Hepatocyte (in vitro differentiated cells): ENCODE data around the gene WNT8B. TPM values are rescaled to one million over a fixed set of nuclear protein-coding genes. Genes with fewer than 3 reads are reported as not detected.

Experiments used
- DNase-seq: peaks from one replicate; pipeline ENCODE4 v3.0.0-alpha.2; 2016; ENCODE audit warnings: low spot score
- H2AFZ ChIP-seq: fragments of 200-600 bp; sonication (generic); 2 replicates; pipeline ENCODE4 v1.6.0; 2016; ENCODE audit warnings: antibody characterized with exemption, mild to moderate bottlenecking
- H3K27ac ChIP-seq: fragments of 200-600 bp; sonication (generic); 2 replicates; pipeline ENCODE4 v1.5.1; 2016; ENCODE audit warnings: mild to moderate bottlenecking
- H3K27me3 ChIP-seq: fragments of 200-600 bp; sonication (generic); 2 replicates; pipeline ENCODE4 v1.6.1; 2016
- H3K36me3 ChIP-seq: fragments of 200-600 bp; sonication (generic); replicated peaks from 2 replicates; pipeline ENCODE4 v1.5.1; 2016; ENCODE audit warnings: low read depth; ENCODE audit not compliant: insufficient read depth
- H3K4me1 ChIP-seq: fragments of 200-600 bp; sonication (generic); 2 replicates; pipeline ENCODE4 v1.5.1; 2016; ENCODE audit warnings: mild to moderate bottlenecking, moderate library complexity; ENCODE audit not compliant: insufficient read depth
- H3K4me2 ChIP-seq: fragments of 200-600 bp; sonication (generic); 2 replicates; pipeline ENCODE4 v1.6.0; 2016
- H3K4me3 ChIP-seq: fragments of 200-600 bp; sonication (generic); 2 replicates; pipeline ENCODE4 v1.5.1; 2016; ENCODE audit warnings: mild to moderate bottlenecking
- H3K79me2 ChIP-seq: fragments of 200-600 bp; sonication (generic); 2 replicates; pipeline ENCODE4 v1.6.0; 2017; ENCODE audit warnings: mild to moderate bottlenecking
- H3K9me2 ChIP-seq: fragments of 200-600 bp; sonication (generic); replicated peaks from 2 replicates; pipeline ENCODE4 v1.6.0; 2017; ENCODE audit warnings: mild to moderate bottlenecking; ENCODE audit not compliant: insufficient read depth
- H3K9me3 ChIP-seq: fragments of 200-600 bp; sonication (generic); 2 replicates; pipeline ENCODE4 v1.5.1; 2016; ENCODE audit warnings: low read depth, mild to moderate bottlenecking
- H4K20me1 ChIP-seq: fragments of 200-600 bp; sonication (generic); 2 replicates; pipeline ENCODE4 v1.6.0; 2016; ENCODE audit warnings: mild to moderate bottlenecking; ENCODE audit not compliant: insufficient read depth, poor library complexity, severe bottlenecking
- EZH2 ChIP-seq: fragments of 200-600 bp; sonication (generic); IDR thresholded peaks from 2 replicates; pipeline ENCODE4 v1.6.1; 2016; ENCODE audit warnings: antibody characterized with exemption, mild to moderate bottlenecking, borderline replicate concordance
- EZH2phosphoT487 ChIP-seq: fragments of 200-600 bp; sonication (generic); IDR thresholded peaks from one replicate; pipeline ENCODE4 v1.6.1; 2018; ENCODE audit warnings: antibody characterized with exemption, mild to moderate bottlenecking, low read depth, moderate library complexity; ENCODE audit not compliant: unreplicated experiment, severe bottlenecking
- WGBS: methylation state at CpG from one replicate; pipeline ENCODE4 v1.1.6; 2016; ENCODE audit warnings: low lambda C conversion rate; ENCODE audit errors: missing lambda C conversion rate; 5-methylcytosine and 5-hydroxymethylcytosine counted together
- polyA plus RNA-seq: library from polyadenylated mRNA; unstranded; fragments of >200 nt; fragmentation: Nextera tagmentation; extraction: Ambion mirVana; gene quantifications from 2 replicates; pipeline ENCODE4 v1.2.1, GENCODE V29; 2016
- total RNA-seq: library from RNA; depleted of rRNA; stranded (reverse); fragments of >200 nt; gene quantifications from 2 replicates; pipeline ENCODE4 v1.2.3, GENCODE V29; 2014
- TF ChIP-seq, protein P1 (sequence below): fragments of 200-600 bp; sonication (generic); IDR thresholded peaks from 2 replicates; pipeline ENCODE4 v1.5.1; 2016; ENCODE audit warnings: antibody characterized with exemption, mild to moderate bottlenecking; ENCODE audit not compliant: poor library complexity

Gene WNT8B
- total and polyA plus RNA-seq, 2 experiments from 2014 or later: not detected

GRCh38 chr10:100519311-100520051 is 56.7 kb downstream of the WNT8B start, which contains the start of gene SEC31B:
Gene SEC31B, minus strand, starts transcription at chr10:100519861. Its CDS starts 2,909 bp downstream, at chr10:100516952.
- Histone ChIP-seq H3K4me2 (peak within 1 kb of the TSS; percentile 99), H3K9me2 (no peaks in the 10 kb centered on the region), H3K36me3 (no peaks in the 10 kb centered on the region), H3K9me3 (no peaks in the 10 kb centered on the region), H3K4me1 (peaks cover 9% of the 10 kb centered on the region), H3K4me3 (peak within 1 kb of the TSS; percentile 36), H4K20me1 (no peaks in the 10 kb centered on the region), H2AFZ (peak within 1 kb of the TSS; percentile 60), H3K79me2 (no peaks in the 10 kb centered on the region), H3K27me3 (peaks cover 18% of the 10 kb centered on the region), H3K27ac (no peak within 1 kb of the TSS)
- TF ChIP-seq EZH2phosphoT487 (no peak), EZH2 (peak; percentile 57)
- WGBS: 2% methylated on average over 72 of the region's 72 CpGs
- DNase-seq: peak; percentile 66

GRCh38 chr10:100520811-100521210 is 58.0 kb downstream of the WNT8B start:
- no peaks in the 10 kb centered on the region for H3K79me2 ChIP-seq
- no peak overlapping the region for H2AFZ ChIP-seq
- TF ChIP-seq, protein P1, sequence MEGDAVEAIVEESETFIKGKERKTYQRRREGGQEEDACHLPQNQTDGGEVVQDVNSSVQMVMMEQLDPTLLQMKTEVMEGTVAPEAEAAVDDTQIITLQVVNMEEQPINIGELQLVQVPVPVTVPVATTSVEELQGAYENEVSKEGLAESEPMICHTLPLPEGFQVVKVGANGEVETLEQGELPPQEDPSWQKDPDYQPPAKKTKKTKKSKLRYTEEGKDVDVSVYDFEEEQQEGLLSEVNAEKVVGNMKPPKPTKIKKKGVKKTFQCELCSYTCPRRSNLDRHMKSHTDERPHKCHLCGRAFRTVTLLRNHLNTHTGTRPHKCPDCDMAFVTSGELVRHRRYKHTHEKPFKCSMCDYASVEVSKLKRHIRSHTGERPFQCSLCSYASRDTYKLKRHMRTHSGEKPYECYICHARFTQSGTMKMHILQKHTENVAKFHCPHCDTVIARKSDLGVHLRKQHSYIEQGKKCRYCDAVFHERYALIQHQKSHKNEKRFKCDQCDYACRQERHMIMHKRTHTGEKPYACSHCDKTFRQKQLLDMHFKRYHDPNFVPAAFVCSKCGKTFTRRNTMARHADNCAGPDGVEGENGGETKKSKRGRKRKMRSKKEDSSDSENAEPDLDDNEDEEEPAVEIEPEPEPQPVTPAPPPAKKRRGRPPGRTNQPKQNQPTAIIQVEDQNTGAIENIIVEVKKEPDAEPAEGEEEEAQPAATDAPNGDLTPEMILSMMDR: no peak
- TF ChIP-seq EZH2phosphoT487: no peak
- no peak for TF ChIP-seq EZH2
- no peaks in the 10 kb centered on the region for H4K20me1 ChIP-seq
- WGBS: 88% methylated on average over 3 of the region's 3 CpGs
- DNase-seq: no peak
- no peaks in the 10 kb centered on the region for H3K9me3 ChIP-seq
- H3K4me1 ChIP-seq: peaks cover 9% of the 10 kb centered on the region
- H3K4me2 ChIP-seq: no peak overlapping the region
- H3K27ac ChIP-seq: no peak overlapping the region
- H3K9me2 ChIP-seq: no peaks in the 10 kb centered on the region
- no peaks in the 10 kb centered on the region for H3K36me3 ChIP-seq
- peaks cover 18% of the 10 kb centered on the region for H3K27me3 ChIP-seq
- H3K4me3 ChIP-seq: no peak overlapping the region

GRCh38 chr10:100522107-100522801 is 59.4 kb downstream of the WNT8B start:
- Histone ChIP-seq H3K4me1 (peaks cover 9% of the 10 kb centered on the region), H2AFZ (no peak overlapping the region), H3K27ac (no peak overlapping the region), H3K4me3 (no peak overlapping the region), H3K9me2 (no peaks in the 10 kb centered on the region), H3K4me2 (no peak overlapping the region), H3K27me3 (peaks cover 18% of the 10 kb centered on the region), H3K36me3 (no peaks in the 10 kb centered on the region), H3K9me3 (no peaks in the 10 kb centered on the region), H3K79me2 (no peaks in the 10 kb centered on the region), H4K20me1 (no peaks in the 10 kb centered on the region)
- TF ChIP-seq, protein P1: no peak
- TF ChIP-seq EZH2phosphoT487 (no peak), EZH2 (no peak)
- 91% methylated on average over 5 of the region's 5 CpGs for WGBS
- DNase-seq: no peak

- DNase-seq: no peak
- WGBS: 94% methylated on average over 9 of the region's 9 CpGs
Observed at GRCh38 chr10:100522945-100523344, 60.1 kb downstream of the WNT8B start.

More at GRCh38 chr10:100522945-100523344, 60.1 kb downstream of the WNT8B start:
- Histone ChIP-seq H4K20me1 (peaks cover 4% of the 10 kb centered on the region), H3K79me2 (peaks cover 7% of the 10 kb centered on the region), H3K9me2 (no peaks in the 10 kb centered on the region), H3K4me2 (no peak overlapping the region), H3K4me3 (no peak overlapping the region), H3K27me3 (peaks cover 18% of the 10 kb centered on the region), H3K9me3 (no peaks in the 10 kb centered on the region), H3K36me3 (no peaks in the 10 kb centered on the region), H3K4me1 (peaks cover 9% of the 10 kb centered on the region), H2AFZ (no peak overlapping the region), H3K27ac (no peak overlapping the region)
- TF ChIP-seq EZH2 (no peak), EZH2phosphoT487 (no peak)
- TF ChIP-seq, protein P1: no peak
